Measurements from ENCODE around the gene MTFP1.

DNA sequence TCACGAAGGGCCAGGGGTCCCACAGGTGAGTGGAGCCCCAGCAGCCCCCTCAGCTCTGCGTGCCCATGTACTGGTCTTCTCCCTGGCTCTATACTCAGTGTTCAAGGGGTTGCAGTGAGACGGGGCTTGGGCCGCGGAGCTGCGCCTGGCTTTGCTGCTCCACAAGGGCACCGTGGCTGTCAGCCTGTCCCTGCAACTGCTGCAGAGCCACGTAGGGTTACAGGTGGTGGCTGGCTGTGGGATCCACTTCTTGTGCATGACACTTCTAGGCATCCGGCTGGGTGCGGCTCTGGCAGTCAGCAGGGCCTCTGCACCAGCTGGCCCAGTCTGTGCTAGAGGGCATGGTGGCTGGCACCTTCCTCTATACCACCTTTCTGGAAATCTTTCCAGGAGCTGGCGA is 14.3 kb downstream of the MTFP1 start:
- no peak for TF ChIP-seq POLR2A (IDR thresholded peaks at IDR 0.05)
- TF ChIP-seq, protein P1, sequence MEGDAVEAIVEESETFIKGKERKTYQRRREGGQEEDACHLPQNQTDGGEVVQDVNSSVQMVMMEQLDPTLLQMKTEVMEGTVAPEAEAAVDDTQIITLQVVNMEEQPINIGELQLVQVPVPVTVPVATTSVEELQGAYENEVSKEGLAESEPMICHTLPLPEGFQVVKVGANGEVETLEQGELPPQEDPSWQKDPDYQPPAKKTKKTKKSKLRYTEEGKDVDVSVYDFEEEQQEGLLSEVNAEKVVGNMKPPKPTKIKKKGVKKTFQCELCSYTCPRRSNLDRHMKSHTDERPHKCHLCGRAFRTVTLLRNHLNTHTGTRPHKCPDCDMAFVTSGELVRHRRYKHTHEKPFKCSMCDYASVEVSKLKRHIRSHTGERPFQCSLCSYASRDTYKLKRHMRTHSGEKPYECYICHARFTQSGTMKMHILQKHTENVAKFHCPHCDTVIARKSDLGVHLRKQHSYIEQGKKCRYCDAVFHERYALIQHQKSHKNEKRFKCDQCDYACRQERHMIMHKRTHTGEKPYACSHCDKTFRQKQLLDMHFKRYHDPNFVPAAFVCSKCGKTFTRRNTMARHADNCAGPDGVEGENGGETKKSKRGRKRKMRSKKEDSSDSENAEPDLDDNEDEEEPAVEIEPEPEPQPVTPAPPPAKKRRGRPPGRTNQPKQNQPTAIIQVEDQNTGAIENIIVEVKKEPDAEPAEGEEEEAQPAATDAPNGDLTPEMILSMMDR (IDR thresholded peaks at IDR 0.05): no peak
